ENCODE results near the gene LILRB5. TPM values are rescaled to one million over a fixed set of nuclear protein-coding genes. Genes with fewer than 3 reads are reported as not detected.
A peak's percentile ranks its signal among the peaks of the same experiment; 100 is the strongest.
"Not testable (repeated sequence)": the region's sequence is repeated elsewhere in the genome, so short reads cannot be mapped to it uniquely, and the experiment has no call there.

Gene LILRB5
- total and polyA plus RNA-seq, 4 experiments from 2014 or later, result 0.47 to 0.52 TPM; not detected in 2

- Mint-ChIP-seq H3K4me1 (peaks cover 55 to 88% (median 69%) of the 10 kb centered on the region in 4 donors), H3K27ac (peak overlapping the region in 6 of 7 donors; percentile 63 to 86 (median 77)), H3K36me3 (peaks cover 50 to 60% of the 10 kb centered on the region in 2 donors), H3K4me3 (peak overlapping the region in 6 of 8 donors; percentile 2 to 69 (median 42)), H3K9me3 (peaks cover 0 to under 1% (median 0%) of the 10 kb centered on the region in 8 donors), H3K27me3 (no peaks in the 10 kb centered on the region)
- POLR2A ChIA-PET (ENCODE audit: partially characterized antibody), result interaction anchor here (1.2 to 5.3 kb wide), 3 partner anchors 8 to 70 kb away, joined by 4 to 66 read pairs (median 42); partner anchors contain the start of genes CNOT3, MBOAT7, RPS9 and TSEN34
- intact Hi-C loops (cut with micrococcal nuclease), result no loop called here
- peaks cover 87% of the 10 kb centered on the region for H3K4me1 ChIP-seq (ENCODE audit: insufficient read depth, low read length)
- no peak overlapping the region for H3K4me3 ChIP-seq (ENCODE audit: low read length in 2 of 2)
- CTCF ChIA-PET (ENCODE audit: partially characterized antibody), result interaction anchor here (10.4 kb wide), 1 partner anchor 18 kb away, joined by 56 read pairs; the partner anchor contains the start of genes MBOAT7 and TSEN34
- no peak for DNase-seq
- H3K36me3 ChIP-seq (ENCODE audit: insufficient read depth, low read length), result peaks cover 55% of the 10 kb centered on the region
- no peak overlapping the region for H3K27ac ChIP-seq (ENCODE audit: low read depth, low read length)
- H3K27me3 ChIP-seq (ENCODE audit: insufficient read depth, low read length), result no peaks in the 10 kb centered on the region
- H3K9me3 ChIP-seq (ENCODE audit: control insufficient read depth in 1 of 2, low read length in 2 of 2), result no peaks in the 10 kb centered on the region
Observed at GRCh38 chr19:54207676-54207982, 49.4 kb downstream of the LILRB5 start.

- H3K4me3 ChIP-seq (ENCODE audit: low read length in 2 of 2); H3K27me3 ChIP-seq (ENCODE audit: insufficient read depth, low read length); H3K27ac ChIP-seq (ENCODE audit: low read depth, low read length); intact Hi-C loops (cut with micrococcal nuclease); H3K9me3 ChIP-seq (ENCODE audit: control insufficient read depth in 1 of 2, low read length in 2 of 2); DNase-seq; H3K27me3 Mint-ChIP-seq; H3K9me3 Mint-ChIP-seq: not testable (repeated sequence)
- Mint-ChIP-seq H3K36me3 (peaks cover 55 to 64% of the 10 kb centered on the region in 2 donors), H3K4me3 (peak overlapping the region in 4 of 8 donors; percentile 2 to 46 (median 22)), H3K4me1 (peaks cover 60 to 93% (median 74%) of the 10 kb centered on the region in 4 donors), H3K27ac (peak overlapping the region in 4 of 7 donors; percentile 63 to 86 (median 75))
- POLR2A ChIA-PET (ENCODE audit: partially characterized antibody), result interaction anchor here (1.2 to 9.8 kb wide), 2 partner anchors 18 to 70 kb away, joined by 4 to 256 read pairs; partner anchors contain the start of genes CNOT3, MBOAT7 and TSEN34
- CTCF ChIA-PET (ENCODE audit: partially characterized antibody), result interaction anchor here (10.4 kb wide), 1 partner anchor 17 kb away, joined by 56 read pairs; the partner anchor contains the start of genes MBOAT7 and TSEN34
- peaks cover 92% of the 10 kb centered on the region for H3K4me1 ChIP-seq (ENCODE audit: insufficient read depth, low read length)
- peaks cover 59% of the 10 kb centered on the region for H3K36me3 ChIP-seq (ENCODE audit: insufficient read depth, low read length)
Observed at GRCh38 chr19:54207193-54207592, 49.9 kb downstream of the LILRB5 start.

- H3K4me3 ChIP-seq (ENCODE audit: low read length in 2 of 2), result no peak overlapping the region
- H3K27ac ChIP-seq (ENCODE audit: low read depth, low read length), result no peak overlapping the region
- Mint-ChIP-seq H3K9me3 (no peaks in the 10 kb centered on the region), H3K27ac (peak overlapping the region in 2 of 7 donors; percentile 78 to 86), H3K27me3 (no peaks in the 10 kb centered on the region), H3K4me1 (peaks cover 60 to 97% (median 76%) of the 10 kb centered on the region in 4 donors), H3K4me3 (peak overlapping the region in 2 of 8 donors; percentile 8 to 27), H3K36me3 (peaks cover 58 to 68% of the 10 kb centered on the region in 2 donors)
- peak in 1 of 5 donors; percentile 39 for DNase-seq
- no peaks in the 10 kb centered on the region for H3K9me3 ChIP-seq (ENCODE audit: control insufficient read depth in 1 of 2, low read length in 2 of 2)
- ChIA-PET CTCF (ENCODE audit: partially characterized antibody) (interaction anchor here (1.0 to 10.4 kb wide), 2 partner anchors 17 to 59 kb away, joined by 3 to 56 read pairs; partner anchors contain the start of genes MBOAT7 and TSEN34), POLR2A (ENCODE audit: partially characterized antibody) (interaction anchor here (9.8 kb wide), 1 partner anchor 18 kb away, joined by 256 read pairs; the partner anchor contains the start of genes MBOAT7 and TSEN34)
- intact Hi-C loops (cut with micrococcal nuclease), result no loop called here
- peaks cover 96% of the 10 kb centered on the region for H3K4me1 ChIP-seq (ENCODE audit: insufficient read depth, low read length)
- H3K36me3 ChIP-seq (ENCODE audit: insufficient read depth, low read length), result peaks cover 63% of the 10 kb centered on the region
- H3K27me3 ChIP-seq (ENCODE audit: insufficient read depth, low read length), result no peaks in the 10 kb centered on the region
Observed at GRCh38 chr19:54206831-54207177, 50.3 kb downstream of the LILRB5 start.

- no peak overlapping the region for H3K27ac ChIP-seq (ENCODE audit: low read depth, low read length)
- Mint-ChIP-seq H3K27ac (peak overlapping the region in 3 of 7 donors; percentile 47 to 99 (median 48)), H3K27me3 (no peaks in the 10 kb centered on the region), H3K4me1 (peaks cover 61 to 100% (median 78%) of the 10 kb centered on the region in 4 donors), H3K9me3 (no peaks in the 10 kb centered on the region), H3K36me3 (peaks cover 60 to 74% of the 10 kb centered on the region in 2 donors), H3K4me3 (peak overlapping the region in 2 of 8 donors; percentile 27 to 34)
- CTCF ChIA-PET (ENCODE audit: partially characterized antibody), result interaction anchor here (1.0 to 10.4 kb wide), 4 partner anchors 16 to 59 kb away, joined by 3 to 56 read pairs (median 4); partner anchors contain the start of genes MBOAT7 and TSEN34
- no peaks in the 10 kb centered on the region for H3K9me3 ChIP-seq (ENCODE audit: control insufficient read depth in 1 of 2, low read length in 2 of 2)
- H3K4me1 ChIP-seq (ENCODE audit: insufficient read depth, low read length), result peaks cover 99% of the 10 kb centered on the region
- intact Hi-C loops (cut with micrococcal nuclease), result no loop called here
- H3K4me3 ChIP-seq (ENCODE audit: low read length in 2 of 2), result no peak overlapping the region
- POLR2A ChIA-PET (ENCODE audit: partially characterized antibody), result interaction anchor here (1.2 to 9.8 kb wide), 2 partner anchors 11 to 17 kb away, joined by 3 to 256 read pairs; partner anchors contain the start of genes MBOAT7 and TSEN34
- peaks cover 66% of the 10 kb centered on the region for H3K36me3 ChIP-seq (ENCODE audit: insufficient read depth, low read length)
- no peaks in the 10 kb centered on the region for H3K27me3 ChIP-seq (ENCODE audit: insufficient read depth, low read length)
- no peak for DNase-seq
Observed at GRCh38 chr19:54206030-54206830, 50.8 kb downstream of the LILRB5 start.

- intact Hi-C loops (cut with micrococcal nuclease), result loop anchor here (2.0 to 5.0 kb wide), 3 partner anchors 16 to 773 kb away; partner anchors contain the start of genes LENG8, MBOAT7 and ZNF761
- Mint-ChIP-seq H3K4me3 (peak overlapping the region in 5 of 8 donors; percentile 26 to 66 (median 48)), H3K9me3 (peaks cover 0 to 4% (median 0%) of the 10 kb centered on the region in 8 donors), H3K27ac (peak overlapping the region in 6 of 7 donors; percentile 12 to 99 (median 79)), H3K36me3 (peaks cover 60 to 74% of the 10 kb centered on the region in 2 donors), H3K27me3 (no peaks in the 10 kb centered on the region), H3K4me1 (peaks cover 52 to 97% (median 72%) of the 10 kb centered on the region in 4 donors)
- Histone ChIP-seq H3K4me1 (ENCODE audit: insufficient read depth, low read length) (peaks cover 89% of the 10 kb centered on the region), H3K4me3 (ENCODE audit: low read length in 2 of 2) (no peak overlapping the region), H3K9me3 (ENCODE audit: control insufficient read depth in 1 of 2, low read length in 2 of 2) (no peaks in the 10 kb centered on the region), H3K36me3 (ENCODE audit: insufficient read depth, low read length) (peaks cover 66% of the 10 kb centered on the region), H3K27ac (ENCODE audit: low read depth, low read length) (no peak overlapping the region), H3K27me3 (ENCODE audit: insufficient read depth, low read length) (no peaks in the 10 kb centered on the region)
- ChIA-PET POLR2A (ENCODE audit: partially characterized antibody) (interaction anchor here (0.6 to 9.8 kb wide), 3 partner anchors 10 to 67 kb away, joined by 3 to 256 read pairs (median 3); partner anchors contain the start of genes CNOT3, MBOAT7 and TSEN34), CTCF (ENCODE audit: partially characterized antibody) (interaction anchor here (1.7 to 10.4 kb wide), 3 partner anchors 15 to 61 kb away, joined by 3 to 56 read pairs (median 6); partner anchors contain the start of genes MBOAT7 and TSEN34)
- DNase-seq, result no peak
Observed at GRCh38 chr19:54204767-54205468, 52.2 kb downstream of the LILRB5 start.

GRCh38 chr19:54203151-54203611 lies 53.9 kb downstream of the LILRB5 start:
- ChIA-PET POLR2A (ENCODE audit: partially characterized antibody) (interaction anchor here (1.0 to 9.8 kb wide), 3 partner anchors 8 to 66 kb away, joined by 4 to 256 read pairs (median 5); partner anchors contain the start of genes MBOAT7 and TSEN34), CTCF (ENCODE audit: partially characterized antibody) (interaction anchor here (10.4 kb wide), 1 partner anchor 13 kb away, joined by 56 read pairs; the partner anchor contains the start of genes MBOAT7 and TSEN34)
- Mint-ChIP-seq H3K4me3 (peak overlapping the region; percentile 10 to 100 (median 64)), H3K9me3 (peaks cover 0 to 4% (median 0%) of the 10 kb centered on the region in 8 donors), H3K27ac (peak overlapping the region in 6 of 7 donors; percentile 66 to 99 (median 85)), H3K4me1 (peaks cover 44 to 86% (median 62%) of the 10 kb centered on the region in 4 donors), H3K36me3 (peaks cover 57 to 70% of the 10 kb centered on the region in 2 donors), H3K27me3 (no peaks in the 10 kb centered on the region)
- H3K9me3 ChIP-seq (ENCODE audit: control insufficient read depth in 1 of 2, low read length in 2 of 2), result no peaks in the 10 kb centered on the region
- peaks cover 65% of the 10 kb centered on the region for H3K36me3 ChIP-seq (ENCODE audit: insufficient read depth, low read length)
- H3K4me3 ChIP-seq (ENCODE audit: low read length in 2 of 2), result no peak overlapping the region
- peaks cover 74% of the 10 kb centered on the region for H3K4me1 ChIP-seq (ENCODE audit: insufficient read depth, low read length)
- intact Hi-C loops (cut with micrococcal nuclease), result loop anchor here (5.0 kb wide), 2 partner anchors 244 to 771 kb away; partner anchors contain the start of genes LENG8 and ZNF761
- DNase-seq, result no peak
- H3K27me3 ChIP-seq (ENCODE audit: insufficient read depth, low read length), result no peaks in the 10 kb centered on the region
- peak overlapping the region; percentile 89 for H3K27ac ChIP-seq (ENCODE audit: low read depth, low read length)

Measured in CD4-positive, alpha-beta memory T cell (primary cell).